CMK (cell line): Measurements from ENCODE around the gene GHR.

Experiments
- DNase-seq: peaks from one replicate; pipeline ENCODE4 v3.0.0-alpha.2; 2010; ENCODE audit warnings: low read depth

Gene GHR

DNA sequence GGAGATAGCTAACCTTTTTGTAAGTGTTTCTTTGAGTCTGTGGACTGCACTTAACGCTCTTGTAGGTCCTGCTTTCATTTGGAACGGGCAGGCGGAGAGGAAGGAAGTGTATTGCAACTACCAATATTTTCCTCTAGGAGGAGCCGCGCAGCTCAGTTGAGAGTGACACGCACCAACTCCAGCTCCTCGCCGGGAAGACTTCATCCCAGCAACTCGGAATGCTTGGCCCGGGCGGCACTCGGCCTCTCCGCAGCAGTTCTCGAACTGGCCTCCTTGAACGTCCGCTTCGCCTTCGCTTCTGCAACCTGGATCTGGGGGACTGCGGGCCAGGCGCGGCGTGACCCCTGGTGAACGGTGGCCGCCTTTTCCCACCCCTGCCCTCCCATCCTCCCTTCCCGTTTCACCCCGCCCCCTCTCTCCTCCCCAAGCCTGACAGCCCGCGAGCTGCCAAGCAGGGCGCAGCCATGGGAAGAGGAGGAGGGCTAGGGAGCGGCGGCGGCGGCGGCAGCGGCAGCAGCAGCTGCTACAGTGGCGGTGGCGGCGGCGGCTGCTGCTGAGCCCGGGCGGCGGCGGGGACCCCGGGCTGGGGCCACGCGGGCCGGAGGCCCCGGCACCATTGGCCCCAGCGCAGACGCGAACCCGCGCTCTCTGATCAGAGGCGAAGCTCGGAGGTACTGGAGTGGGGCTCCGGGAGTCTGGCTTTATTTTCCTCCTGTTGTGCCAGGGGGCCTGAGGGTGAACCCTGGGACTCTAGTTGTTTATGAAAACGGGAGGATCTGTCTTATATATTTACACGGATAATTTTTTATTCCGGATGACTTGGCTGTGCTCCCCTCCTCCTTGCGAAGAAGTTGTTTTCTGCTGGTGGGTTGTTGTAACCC lies at the start of gene GHR:
Gene GHR (plus strand): TSS at position 155 of the 881 bp plus-strand sequence. CDS start 142,436 bp downstream, outside the sequence.
- no peak for DNase-seq

GRCh38 chr5:42374679-42375273 lies 48.5 kb upstream of the GHR start:
- no peak for DNase-seq

GRCh38 chr5:42377496-42377895 lies 45.7 kb upstream of the GHR start:
- no peak for DNase-seq

DNA sequence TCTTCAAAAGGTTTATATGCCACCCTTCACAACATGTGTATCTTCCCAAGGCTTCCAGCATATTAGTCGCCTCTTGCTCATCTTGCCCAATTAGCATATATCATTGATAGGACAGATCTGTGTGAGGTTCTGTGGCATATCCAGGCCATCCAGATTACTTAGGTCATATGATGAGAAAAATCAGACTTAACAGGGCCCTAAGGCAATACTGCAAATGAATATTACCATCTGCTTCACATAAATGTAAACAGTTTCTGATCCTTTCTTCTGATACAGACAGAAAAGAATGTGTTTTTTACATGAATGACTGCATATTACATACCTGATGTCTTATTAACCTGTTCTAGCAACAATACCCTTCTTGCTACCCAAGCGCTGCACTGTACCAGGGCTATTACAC lies 41.3 kb upstream of the GHR start:
- DNase-seq, result no peak

- no peak for DNase-seq
Measured at GRCh38 chr5:42387563-42387962, 35.7 kb upstream of the GHR start.

DNA sequence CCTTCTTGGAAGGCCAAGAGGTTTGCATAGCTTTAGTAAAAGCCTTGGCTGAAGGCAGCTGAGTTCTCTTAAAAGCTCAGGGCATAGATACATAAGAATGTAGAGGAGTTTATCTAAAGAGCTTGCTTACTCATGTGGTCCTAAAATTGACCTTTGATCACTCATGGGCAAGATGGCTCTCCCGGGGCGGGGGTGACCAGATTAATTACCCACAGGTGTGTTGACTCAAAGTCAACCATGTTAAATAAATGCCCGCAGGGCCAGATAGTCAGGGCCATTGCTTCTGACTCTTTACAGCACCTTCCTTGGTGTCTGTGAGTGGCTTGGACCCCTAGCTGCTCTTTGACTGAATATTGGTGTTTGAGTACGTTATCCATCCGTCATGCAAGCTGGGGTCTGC lies 33.1 kb upstream of the GHR start:
- DNase-seq, result no peak

GRCh38 chr5:42392917-42393316 lies 30.3 kb upstream of the GHR start:
- DNase-seq, result no peak

DNA sequence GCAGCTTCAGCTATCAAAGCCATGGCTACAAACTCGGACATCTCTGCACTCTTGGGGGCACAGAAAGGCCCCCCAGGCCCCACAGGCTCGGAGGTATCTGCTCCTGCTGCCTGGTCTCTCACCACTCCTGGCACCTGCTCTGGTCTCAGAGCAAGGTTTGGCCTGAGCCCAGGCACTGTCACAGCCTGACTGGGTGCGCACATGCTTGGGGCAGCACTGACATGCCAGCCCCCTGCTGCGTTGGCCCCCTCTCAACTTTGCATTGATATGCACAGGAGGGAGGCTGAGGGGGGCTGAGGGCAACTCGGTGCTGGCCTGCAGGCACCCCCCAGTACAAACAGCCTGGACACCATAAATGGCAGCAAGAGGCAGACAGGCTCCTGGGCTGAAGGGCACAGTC lies 27.1 kb upstream of the GHR start:
- DNase-seq, result no peak

GRCh38 chr5:42397267-42397666 lies 26.0 kb upstream of the GHR start:
- DNase-seq, result no peak

DNA sequence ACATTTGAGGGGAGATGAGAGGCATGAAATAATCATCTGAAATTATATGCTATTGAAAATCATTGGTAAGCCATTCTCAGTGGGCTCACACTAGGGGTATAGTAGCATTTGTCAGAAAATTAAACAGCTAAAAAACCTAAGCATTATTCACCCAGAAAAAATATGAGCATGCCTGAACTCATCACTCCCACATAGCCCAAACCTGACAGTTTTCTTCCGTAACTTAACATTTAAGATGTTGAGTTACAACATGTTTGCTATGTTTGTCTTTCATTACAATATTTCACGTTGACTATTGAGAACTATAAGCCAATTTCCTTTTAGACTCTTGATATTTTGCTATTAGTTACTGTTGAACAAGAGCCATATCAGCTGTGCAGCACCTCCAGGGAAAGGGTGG lies 23.5 kb upstream of the GHR start:
- DNase-seq, result no peak

DNA sequence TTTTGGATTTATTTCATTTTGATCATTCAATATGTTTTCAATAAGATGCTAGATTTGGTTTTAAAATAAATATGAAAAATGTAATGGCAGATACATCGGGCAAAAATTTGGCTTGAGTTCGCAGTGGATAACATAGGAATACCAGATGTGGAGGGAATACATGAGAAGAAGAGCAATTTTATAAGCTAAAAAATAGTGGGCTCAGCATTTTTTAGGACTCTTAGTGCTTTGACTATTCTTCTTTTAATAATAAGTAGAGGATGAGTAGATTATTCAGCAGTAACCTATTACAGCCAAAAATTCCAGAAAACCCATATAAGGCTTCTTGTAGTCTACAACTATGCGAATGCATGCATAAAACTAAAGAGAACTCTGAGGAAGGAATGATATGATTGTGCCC lies 22.8 kb upstream of the GHR start:
- no peak for DNase-seq

DNA sequence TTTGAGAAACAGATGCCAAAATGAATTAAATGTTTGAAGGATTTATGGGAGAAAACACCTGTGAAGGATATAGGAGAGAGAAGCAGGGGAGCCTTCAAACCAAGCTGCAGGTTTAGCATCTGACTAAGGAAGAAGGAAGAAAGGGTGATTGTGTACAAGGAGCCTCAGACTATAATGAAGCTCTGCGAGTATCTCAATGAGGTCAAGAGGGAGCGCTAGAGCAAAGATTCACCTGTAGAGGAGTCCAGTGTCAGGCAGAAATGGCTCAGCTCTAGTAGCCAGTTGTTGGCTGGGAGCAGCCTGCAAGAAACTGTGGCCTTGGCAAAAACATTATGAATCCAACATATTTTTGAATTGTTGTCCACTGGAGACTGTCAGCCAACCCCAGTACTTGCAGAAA lies 20.0 kb upstream of the GHR start:
- no peak for DNase-seq

- DNase-seq, result no peak
Measured at GRCh38 chr5:42404366-42404765, 18.9 kb upstream of the GHR start.

GRCh38 chr5:42419294-42419693 lies 3.9 kb upstream of the GHR start:
- DNase-seq, result no peak

DNA sequence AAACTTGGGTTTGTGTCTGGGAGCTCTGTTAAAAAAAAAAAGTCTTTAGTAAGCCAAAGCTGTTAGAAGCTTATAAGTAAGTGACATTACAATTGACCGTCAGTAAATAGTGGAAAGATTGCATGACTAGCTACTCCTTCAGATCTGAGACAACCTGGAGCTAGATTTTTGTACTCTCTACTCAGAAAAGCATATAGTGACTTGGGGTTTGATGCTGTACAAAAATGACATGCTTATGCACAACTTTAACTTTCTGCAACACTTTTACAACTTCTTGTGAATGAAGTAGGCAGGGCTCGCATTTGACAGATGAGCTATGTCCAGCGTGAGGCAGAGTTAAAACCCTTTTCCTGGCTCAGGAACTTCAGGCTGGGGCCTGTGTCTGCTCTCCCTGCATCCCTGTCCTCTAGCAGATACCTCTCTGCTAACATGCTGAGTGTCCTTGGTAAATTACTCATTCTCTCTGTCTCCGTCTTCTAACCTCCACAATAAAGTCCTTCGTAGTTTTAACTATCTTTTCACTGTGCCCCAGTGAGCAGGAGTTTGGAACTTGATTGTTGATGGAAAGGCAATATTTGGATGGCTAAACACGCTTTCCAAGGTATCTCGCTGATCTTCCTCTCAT lies 471 bp upstream of the GHR start:
- no peak for DNase-seq

- DNase-seq, result no peak
Measured at GRCh38 chr5:42426016-42426415, 2.8 kb downstream of the GHR start.

GRCh38 chr5:42429694-42430093 lies 6.5 kb downstream of the GHR start:
- no peak for DNase-seq

- no peak for DNase-seq
Measured at GRCh38 chr5:42434047-42434724, 10.9 kb downstream of the GHR start.

DNA sequence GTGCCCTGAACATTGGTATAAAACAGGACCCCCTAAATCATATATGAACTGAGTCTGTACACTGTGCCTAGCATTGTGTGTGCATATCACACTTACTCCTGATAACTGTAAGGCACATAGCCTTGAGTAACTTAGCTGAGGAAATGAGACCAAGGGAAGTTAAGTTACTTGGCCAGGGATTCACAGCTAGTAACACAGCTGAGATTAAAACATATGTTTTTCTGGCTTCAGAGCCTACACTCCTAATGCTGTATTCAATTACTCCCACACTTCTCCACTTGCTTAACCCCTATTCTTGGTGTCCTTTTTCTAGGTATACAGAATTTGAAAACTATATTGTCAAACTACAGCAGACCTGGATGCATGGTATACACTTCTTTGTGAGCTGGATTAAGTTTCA lies 12.8 kb downstream of the GHR start:
- DNase-seq, result no peak

- DNase-seq, result no peak
Measured at GRCh38 chr5:42454216-42454995, 31.2 kb downstream of the GHR start.

GRCh38 chr5:42461033-42461432 lies 37.8 kb downstream of the GHR start:
- no peak for DNase-seq

GRCh38 chr5:42461507-42461906 lies 38.3 kb downstream of the GHR start:
- no peak for DNase-seq
